ENCODE data around the gene RHOJ.
"Not testable (repeated sequence)": the region's sequence is repeated elsewhere in the genome, so short reads cannot be mapped to it uniquely, and the experiment has no call there.

RHOJ gene

DNA sequence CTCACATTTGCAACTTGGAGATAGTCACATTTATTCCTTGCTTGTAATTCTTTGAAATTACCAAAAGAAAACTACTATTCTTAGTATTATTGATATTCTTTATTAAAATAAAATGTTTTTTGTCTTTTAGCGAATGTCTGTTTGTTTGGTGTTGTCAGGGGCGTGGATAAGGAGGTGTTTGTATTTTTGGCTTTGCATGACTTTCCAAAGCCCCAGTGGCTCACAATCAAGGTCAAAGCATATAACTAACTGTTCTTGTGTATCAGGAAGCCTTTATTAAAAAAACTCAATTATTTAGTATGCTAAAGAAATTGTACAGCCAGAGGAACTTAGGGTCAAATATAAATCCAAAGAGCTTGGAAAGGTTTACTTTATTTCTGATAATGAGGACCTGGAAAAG lies 96.6 kb downstream of the RHOJ start:
- H3K27me3 ChIP-seq (ENCODE audit: control insufficient read depth, insufficient read depth, low read length) = no peaks in the 10 kb centered on the region
- no peak overlapping the region for H3K9ac ChIP-seq (ENCODE audit: low read depth, low read length)
- H3K4me3 ChIP-seq (ENCODE audit: low read depth, low read length) = no peak overlapping the region
- H3K9me3 ChIP-seq (ENCODE audit: control insufficient read depth, insufficient read depth, low read length) = no peaks in the 10 kb centered on the region
- H3K4me1 ChIP-seq (ENCODE audit: control insufficient read depth, insufficient read depth, low read length) = peaks cover 6% of the 10 kb centered on the region
- H3K36me3 ChIP-seq (ENCODE audit: control insufficient read depth, insufficient read depth, low read length) = no peaks in the 10 kb centered on the region
- no peak overlapping the region for H3K27ac ChIP-seq (ENCODE audit: low read depth, low read length)

DNA sequence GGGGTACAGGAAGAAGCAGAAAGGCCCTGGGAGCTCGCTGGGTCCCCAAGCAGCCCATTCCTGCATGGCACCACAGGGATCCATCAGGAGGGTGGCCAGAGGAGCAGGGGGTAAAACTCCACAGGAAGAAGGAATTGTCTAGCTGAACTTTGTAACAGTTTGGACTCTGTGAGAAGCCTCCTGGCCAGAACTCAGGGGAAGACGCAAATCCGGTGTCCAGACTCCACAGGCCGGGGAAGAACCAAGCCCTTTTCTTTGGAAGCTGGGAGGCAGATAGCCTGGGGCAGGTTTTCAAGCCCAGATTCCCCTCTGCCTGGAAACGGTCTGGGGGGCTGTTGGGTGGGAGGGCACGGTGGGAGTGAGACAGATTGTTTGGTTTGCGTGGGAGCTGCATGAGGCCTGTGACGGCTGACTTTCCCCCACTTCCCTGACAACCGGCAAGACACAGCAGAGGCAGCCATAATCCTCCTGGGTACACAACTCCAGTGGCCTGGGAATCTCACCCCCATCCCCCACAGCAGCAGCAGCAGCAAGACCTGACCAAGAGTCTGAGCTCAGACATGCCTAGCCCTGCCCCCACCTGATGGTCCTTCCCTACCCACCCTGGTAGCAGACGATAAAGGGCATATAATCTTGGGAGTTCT lies 97.8 kb downstream of the RHOJ start:
- Histone ChIP-seq H3K4me3 (ENCODE audit: low read depth, low read length) (no peak overlapping the region), H3K27ac (ENCODE audit: low read depth, low read length) (no peak overlapping the region), H3K36me3 (ENCODE audit: control insufficient read depth, insufficient read depth, low read length) (no peaks in the 10 kb centered on the region), H3K9me3 (ENCODE audit: control insufficient read depth, insufficient read depth, low read length) (no peaks in the 10 kb centered on the region), H3K4me1 (ENCODE audit: control insufficient read depth, insufficient read depth, low read length) (peaks cover 6% of the 10 kb centered on the region), H3K9ac (ENCODE audit: low read depth, low read length) (no peak overlapping the region), H3K27me3 (ENCODE audit: control insufficient read depth, insufficient read depth, low read length) (no peaks in the 10 kb centered on the region)

DNA sequence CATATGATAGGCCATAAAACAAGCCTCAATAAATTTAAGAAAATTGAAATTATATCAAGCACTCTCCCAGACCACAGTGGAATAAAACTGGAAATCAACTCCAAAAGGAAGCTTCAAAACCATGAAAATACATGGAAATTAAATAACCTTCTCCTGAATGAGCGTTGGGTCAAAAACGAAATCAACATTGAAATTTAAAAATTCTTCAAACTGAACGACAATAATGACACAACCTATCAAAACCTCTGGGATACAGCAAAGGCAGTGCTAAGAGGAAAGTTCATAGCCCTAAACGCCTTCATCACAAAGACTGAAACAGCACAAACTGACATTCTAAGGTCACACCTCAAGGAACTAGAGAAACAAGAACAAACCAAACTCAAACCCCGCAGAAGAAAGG lies 100.2 kb downstream of the RHOJ start:
- not testable (repeated sequence) for H3K4me1 ChIP-seq (ENCODE audit: control insufficient read depth, insufficient read depth, low read length); H3K4me3 ChIP-seq (ENCODE audit: low read depth, low read length); H3K27ac ChIP-seq (ENCODE audit: low read depth, low read length); H3K9ac ChIP-seq (ENCODE audit: low read depth, low read length); H3K9me3 ChIP-seq (ENCODE audit: control insufficient read depth, insufficient read depth, low read length); H3K36me3 ChIP-seq (ENCODE audit: control insufficient read depth, insufficient read depth, low read length); H3K27me3 ChIP-seq (ENCODE audit: control insufficient read depth, insufficient read depth, low read length)

DNA sequence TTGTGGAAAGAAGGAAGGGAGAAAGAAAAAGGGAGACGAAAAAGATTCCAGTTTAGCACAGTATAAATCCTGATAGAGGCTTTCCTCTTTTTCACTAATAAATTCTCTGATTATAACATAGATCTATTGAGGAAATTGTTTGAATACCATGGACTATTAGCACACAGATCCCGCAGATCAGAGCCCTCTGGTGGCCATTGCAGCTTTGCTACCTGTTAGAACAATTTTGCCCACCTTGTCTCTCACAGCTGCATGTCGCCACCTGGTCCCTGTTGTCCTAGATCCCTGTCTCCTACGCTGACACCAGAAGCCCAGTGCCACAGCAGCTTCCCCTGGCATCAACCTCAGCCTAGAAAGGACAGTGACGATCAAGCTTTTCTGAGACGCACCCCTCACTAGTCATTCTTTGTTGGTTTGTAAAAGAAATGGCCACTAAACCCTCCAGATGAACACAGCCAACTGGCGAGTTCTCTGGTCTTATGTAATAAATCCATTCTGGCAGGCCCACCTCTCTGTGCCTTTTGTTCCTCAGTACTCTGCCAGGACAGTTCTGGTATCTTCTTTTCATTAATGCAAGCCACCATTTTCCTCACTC lies 104.6 kb downstream of the RHOJ start:
- Histone ChIP-seq H3K27ac (ENCODE audit: low read depth, low read length) (no peak overlapping the region), H3K36me3 (ENCODE audit: control insufficient read depth, insufficient read depth, low read length) (no peaks in the 10 kb centered on the region), H3K9ac (ENCODE audit: low read depth, low read length) (no peak overlapping the region), H3K4me1 (ENCODE audit: control insufficient read depth, insufficient read depth, low read length) (no peaks in the 10 kb centered on the region), H3K4me3 (ENCODE audit: low read depth, low read length) (no peak overlapping the region), H3K9me3 (ENCODE audit: control insufficient read depth, insufficient read depth, low read length) (no peaks in the 10 kb centered on the region), H3K27me3 (ENCODE audit: control insufficient read depth, insufficient read depth, low read length) (no peaks in the 10 kb centered on the region)

DNA sequence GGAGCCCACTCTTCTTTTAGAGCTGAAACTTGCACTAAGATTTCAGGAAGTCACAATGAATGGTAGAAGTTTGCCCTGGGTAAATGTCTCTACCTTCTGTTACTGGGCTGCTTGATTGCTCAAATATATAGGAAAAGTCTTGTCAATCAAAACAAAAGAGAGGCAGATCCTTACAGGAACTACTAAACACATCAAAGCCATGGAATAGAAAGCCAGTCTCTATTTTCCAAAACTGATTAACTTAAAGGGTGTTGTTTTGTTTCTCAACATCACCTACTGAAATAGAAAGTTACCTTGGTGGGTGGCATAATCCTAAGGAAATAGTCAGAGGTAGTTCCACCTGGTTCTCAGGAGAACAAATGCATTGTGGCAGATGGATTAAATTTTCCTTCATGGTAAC lies 114.6 kb downstream of the RHOJ start, which contains the start of gene GPHB5:
GPHB5 (minus strand) TSS at position 101 of the 400 bp plus-strand sequence. CDS start 1,086 bp downstream, outside the sequence.
- Histone ChIP-seq H3K27ac (ENCODE audit: low read depth, low read length) (no peak within 1 kb of the TSS), H3K36me3 (ENCODE audit: control insufficient read depth, insufficient read depth, low read length) (no peaks in the 10 kb centered on the region), H3K9ac (ENCODE audit: low read depth, low read length) (no peak within 1 kb of the TSS), H3K4me1 (ENCODE audit: control insufficient read depth, insufficient read depth, low read length) (no peaks in the 10 kb centered on the region; the same call in 1 of the 2 replicates), H3K4me3 (ENCODE audit: low read depth, low read length) (no peak within 1 kb of the TSS), H3K9me3 (ENCODE audit: control insufficient read depth, insufficient read depth, low read length) (no peaks in the 10 kb centered on the region), H3K27me3 (ENCODE audit: control insufficient read depth, insufficient read depth, low read length) (no peaks in the 10 kb centered on the region)

DNA sequence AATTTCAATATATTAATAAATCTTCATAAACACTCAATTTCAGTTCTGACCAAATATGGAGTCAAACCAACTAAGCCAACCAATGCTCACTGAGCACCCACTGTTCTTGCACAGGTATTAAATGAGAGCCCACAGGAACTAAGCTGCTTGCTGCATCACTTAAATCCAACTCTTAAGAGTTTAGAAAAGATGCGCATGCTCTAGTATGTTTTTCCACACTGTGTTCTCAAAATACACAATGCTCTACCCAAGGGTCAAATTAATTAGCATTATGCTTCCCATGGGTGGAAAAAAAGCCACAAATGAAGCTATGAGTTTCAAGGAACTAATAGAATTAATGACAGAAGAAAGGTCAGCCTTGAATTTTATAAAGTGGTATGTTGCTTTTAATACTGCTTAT lies 118.2 kb downstream of the RHOJ start:
- Histone ChIP-seq H3K36me3 (ENCODE audit: control insufficient read depth, insufficient read depth, low read length) (no peaks in the 10 kb centered on the region), H3K27ac (ENCODE audit: low read depth, low read length) (no peak overlapping the region), H3K4me3 (ENCODE audit: low read depth, low read length) (no peak overlapping the region), H3K9me3 (ENCODE audit: control insufficient read depth, insufficient read depth, low read length) (no peaks in the 10 kb centered on the region), H3K4me1 (ENCODE audit: control insufficient read depth, insufficient read depth, low read length) (no peaks in the 10 kb centered on the region; the same call in 1 of the 2 replicates), H3K27me3 (ENCODE audit: control insufficient read depth, insufficient read depth, low read length) (no peaks in the 10 kb centered on the region), H3K9ac (ENCODE audit: low read depth, low read length) (no peak overlapping the region)

DNA sequence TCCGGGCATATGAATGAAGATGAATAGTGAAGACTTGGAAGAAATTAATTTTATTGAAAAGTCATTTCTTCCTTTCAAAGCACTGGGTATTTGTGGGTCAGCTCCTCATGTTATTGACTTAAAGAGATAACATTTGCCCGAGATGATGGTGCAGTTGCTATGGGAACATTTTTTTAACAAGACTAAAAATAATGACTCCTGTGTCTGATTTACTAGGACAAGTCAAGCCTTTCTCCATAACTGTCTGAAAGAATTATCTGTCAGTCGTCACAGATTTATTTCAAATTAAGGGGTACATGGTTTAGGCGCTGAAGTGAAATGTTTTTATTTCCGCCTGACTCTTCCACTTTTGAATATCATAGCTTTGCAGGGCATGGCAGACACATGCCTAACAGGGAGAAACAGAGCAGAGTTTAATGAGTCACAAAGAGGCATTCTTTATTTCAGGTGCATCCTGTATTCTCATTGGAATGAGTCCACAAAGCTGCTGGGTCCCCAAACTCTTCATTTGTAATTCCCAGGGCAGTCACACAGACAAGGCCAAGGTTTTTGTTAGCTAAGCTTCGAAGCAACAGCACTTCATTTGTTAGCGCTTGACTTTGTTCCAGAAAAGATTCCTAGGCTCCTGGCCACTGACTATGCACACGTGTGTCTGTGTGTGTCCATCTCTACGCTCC lies 118.8 kb downstream of the RHOJ start:
- no peaks in the 10 kb centered on the region for H3K36me3 ChIP-seq (ENCODE audit: control insufficient read depth, insufficient read depth, low read length)
- no peaks in the 10 kb centered on the region; the same call in 1 of the 2 replicates for H3K4me1 ChIP-seq (ENCODE audit: control insufficient read depth, insufficient read depth, low read length)
- H3K27me3 ChIP-seq (ENCODE audit: control insufficient read depth, insufficient read depth, low read length) = no peaks in the 10 kb centered on the region
- H3K9me3 ChIP-seq (ENCODE audit: control insufficient read depth, insufficient read depth, low read length) = no peaks in the 10 kb centered on the region
- H3K4me3 ChIP-seq (ENCODE audit: low read depth, low read length) = no peak overlapping the region
- no peak overlapping the region for H3K9ac ChIP-seq (ENCODE audit: low read depth, low read length)
- no peak overlapping the region for H3K27ac ChIP-seq (ENCODE audit: low read depth, low read length)

DNA sequence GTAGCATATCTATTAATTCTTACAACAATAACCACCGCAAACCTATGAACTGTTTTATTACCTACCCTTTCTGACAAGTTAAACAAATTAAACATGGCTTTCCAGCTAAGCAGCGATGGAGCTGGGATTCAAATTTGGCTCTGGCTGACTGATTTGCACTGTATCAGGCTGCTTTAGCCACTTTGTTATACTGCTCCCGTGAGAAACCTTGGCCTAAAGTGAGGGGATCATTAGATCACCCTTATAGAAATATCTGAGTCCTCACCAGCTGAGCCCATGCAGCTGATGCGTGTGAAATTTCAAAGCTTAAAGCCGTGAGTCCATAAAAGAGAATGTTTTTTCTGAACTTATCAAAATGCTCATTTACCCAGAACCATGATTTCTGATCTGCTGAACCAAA lies 122.6 kb downstream of the RHOJ start:
- H3K9ac ChIP-seq (ENCODE audit: low read depth, low read length) = no peak overlapping the region
- no peaks in the 10 kb centered on the region; the same call in 1 of the 2 replicates for H3K4me1 ChIP-seq (ENCODE audit: control insufficient read depth, insufficient read depth, low read length)
- no peak overlapping the region for H3K27ac ChIP-seq (ENCODE audit: low read depth, low read length)
- H3K27me3 ChIP-seq (ENCODE audit: control insufficient read depth, insufficient read depth, low read length) = no peaks in the 10 kb centered on the region
- H3K36me3 ChIP-seq (ENCODE audit: control insufficient read depth, insufficient read depth, low read length) = no peaks in the 10 kb centered on the region
- H3K4me3 ChIP-seq (ENCODE audit: low read depth, low read length) = no peak overlapping the region
- H3K9me3 ChIP-seq (ENCODE audit: control insufficient read depth, insufficient read depth, low read length) = no peaks in the 10 kb centered on the region

DNA sequence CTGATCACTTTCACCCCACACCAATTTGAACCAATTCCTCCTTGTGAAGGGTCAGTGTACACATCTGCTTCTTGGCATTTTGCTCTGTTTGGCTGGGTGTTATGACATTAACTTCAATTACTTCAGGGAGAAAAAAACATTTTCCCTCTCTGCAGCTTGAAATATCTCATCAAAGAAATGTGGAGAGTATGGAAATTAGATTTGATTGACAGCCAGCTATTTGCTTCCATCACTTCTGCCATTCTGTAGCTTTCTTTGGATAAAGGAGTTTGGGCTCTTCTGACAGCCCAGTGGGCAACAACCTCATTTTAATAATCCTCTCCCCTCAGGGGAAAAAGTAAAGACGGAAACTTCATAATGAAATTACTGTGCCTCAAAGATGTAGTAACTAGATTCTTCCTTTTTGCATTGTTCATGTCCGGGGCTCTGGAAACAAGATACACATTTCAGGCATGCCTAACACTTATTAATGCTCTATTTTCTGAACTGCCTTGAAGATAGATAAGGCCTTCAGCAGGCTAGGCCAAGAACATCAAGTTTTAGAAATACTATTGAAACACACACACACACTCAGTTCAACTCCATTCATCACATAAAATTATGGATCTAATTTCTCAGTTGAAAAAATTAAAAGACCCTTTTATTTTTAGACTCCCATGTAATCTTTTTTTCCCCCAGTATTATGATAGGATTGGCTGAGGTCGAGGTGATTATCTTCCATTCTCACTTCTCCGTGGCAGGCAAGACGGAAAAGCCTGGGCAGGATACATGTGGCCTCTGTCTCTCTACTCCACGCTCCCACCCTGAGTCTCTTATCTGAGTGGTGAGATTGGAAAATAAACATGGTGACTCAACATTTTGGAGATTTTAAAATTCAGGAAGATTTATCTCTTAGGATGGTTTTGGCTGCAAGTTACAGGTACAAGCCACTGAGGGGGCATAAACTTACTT lies 124.8 kb downstream of the RHOJ start:
- Histone ChIP-seq H3K4me1 (ENCODE audit: control insufficient read depth, insufficient read depth, low read length) (no peaks in the 10 kb centered on the region), H3K36me3 (ENCODE audit: control insufficient read depth, insufficient read depth, low read length) (no peaks in the 10 kb centered on the region), H3K27me3 (ENCODE audit: control insufficient read depth, insufficient read depth, low read length) (no peaks in the 10 kb centered on the region)

DNA sequence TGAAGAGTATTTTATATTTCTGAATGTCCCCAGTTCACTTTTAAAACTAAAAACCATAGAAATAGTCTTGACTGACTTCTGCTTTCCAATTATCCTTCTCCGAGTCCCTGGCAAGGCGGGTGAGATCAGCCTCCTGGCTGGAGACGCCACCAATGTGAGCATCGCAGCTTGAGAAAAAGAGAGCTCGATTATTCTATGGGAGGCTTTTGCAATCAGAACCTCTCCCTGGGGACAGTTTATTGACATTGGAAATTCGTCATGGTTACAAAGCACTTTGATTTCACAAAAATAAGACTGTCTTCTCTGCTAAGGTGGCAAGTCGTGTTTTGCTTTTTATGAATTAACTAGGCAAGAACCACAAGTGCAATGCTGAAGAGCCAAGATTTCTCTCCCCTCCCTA lies 138.1 kb downstream of the RHOJ start:
- no peak overlapping the region for H3K27ac ChIP-seq (ENCODE audit: low read depth, low read length)
- no peak overlapping the region for H3K9ac ChIP-seq (ENCODE audit: low read depth, low read length)
- H3K9me3 ChIP-seq (ENCODE audit: control insufficient read depth, insufficient read depth, low read length) = no peaks in the 10 kb centered on the region
- H3K4me3 ChIP-seq (ENCODE audit: low read depth, low read length) = no peak overlapping the region
- H3K4me1 ChIP-seq (ENCODE audit: control insufficient read depth, insufficient read depth, low read length) = peaks cover 4% of the 10 kb centered on the region
- H3K27me3 ChIP-seq (ENCODE audit: control insufficient read depth, insufficient read depth, low read length) = no peaks in the 10 kb centered on the region
- no peaks in the 10 kb centered on the region for H3K36me3 ChIP-seq (ENCODE audit: control insufficient read depth, insufficient read depth, low read length)

More for the DNA sequence above, 124.8 kb downstream of the RHOJ start:
- no peaks in the 10 kb centered on the region for H3K9me3 ChIP-seq (ENCODE audit: control insufficient read depth, insufficient read depth, low read length)
- no peak overlapping the region for H3K27ac ChIP-seq (ENCODE audit: low read depth, low read length)
- H3K4me3 ChIP-seq (ENCODE audit: low read depth, low read length) = no peak overlapping the region
- no peak overlapping the region for H3K9ac ChIP-seq (ENCODE audit: low read depth, low read length)

Measured in HUES48 (cell line).